ENCODE measurements around the gene B9D1.

B9D1 gene

GRCh38 chr17:19305761-19306159 is 56.8 kb downstream of the B9D1 start:
- no peaks in the 10 kb centered on the region for H3K27me3 ChIP-seq (ENCODE audit: low read depth, low read length)
- H3K4me3 ChIP-seq (ENCODE audit: low read length) = no peak overlapping the region
- no peak for TF ChIP-seq EZH2phosphoT487 (IDR thresholded peaks at IDR 0.05; ENCODE audit: low read depth)
- TF ChIP-seq CTCF (IDR thresholded peaks at IDR 0.05; ENCODE audit: low read depth, low read length) = no peak
- no peaks in the 10 kb centered on the region for H3K79me2 ChIP-seq (ENCODE audit: low read length)
- H3K36me3 ChIP-seq (replicated peaks; ENCODE audit: low read depth, low read length) = no peaks in the 10 kb centered on the region
- H2AFZ ChIP-seq (ENCODE audit: low read depth, low read length) = no peak overlapping the region
- peaks cover 24% of the 10 kb centered on the region for H3K4me1 ChIP-seq (ENCODE audit: low read length)
- no peaks in the 10 kb centered on the region for H3K9me3 ChIP-seq (ENCODE audit: insufficient read depth, low read length)
- no peak overlapping the region for H3K9ac ChIP-seq (ENCODE audit: low read length)
- no peak overlapping the region for H3K27ac ChIP-seq (ENCODE audit: low read length)
- H4K20me1 ChIP-seq (ENCODE audit: insufficient read depth, low read length) = peaks cover 39% of the 10 kb centered on the region
- H3K4me2 ChIP-seq (ENCODE audit: low read length) = peak overlapping the region; percentile 17; the same call in 1 of the 2 replicates

GRCh38 chr17:19305256-19305655 is 57.3 kb downstream of the B9D1 start:
- Histone ChIP-seq H3K36me3 (replicated peaks; ENCODE audit: low read depth, low read length) (no peaks in the 10 kb centered on the region), H3K79me2 (ENCODE audit: low read length) (no peaks in the 10 kb centered on the region), H3K9me3 (ENCODE audit: insufficient read depth, low read length) (no peaks in the 10 kb centered on the region), H3K4me1 (ENCODE audit: low read length) (peaks cover 24% of the 10 kb centered on the region), H3K9ac (ENCODE audit: low read length) (no peak overlapping the region), H3K27ac (ENCODE audit: low read length) (no peak overlapping the region), H4K20me1 (ENCODE audit: insufficient read depth, low read length) (peaks cover 39% of the 10 kb centered on the region), H3K27me3 (ENCODE audit: low read depth, low read length) (no peaks in the 10 kb centered on the region), H2AFZ (ENCODE audit: low read depth, low read length) (no peak overlapping the region), H3K4me3 (ENCODE audit: low read length) (no peak overlapping the region), H3K4me2 (ENCODE audit: low read length) (no peak overlapping the region)
- TF ChIP-seq CTCF (IDR thresholded peaks at IDR 0.05; ENCODE audit: low read depth, low read length) (no peak), EZH2phosphoT487 (IDR thresholded peaks at IDR 0.05; ENCODE audit: low read depth) (no peak)

GRCh38 chr17:19304751-19305150 is 57.8 kb downstream of the B9D1 start:
- H3K36me3 ChIP-seq (replicated peaks; ENCODE audit: low read depth, low read length) = no peaks in the 10 kb centered on the region
- H4K20me1 ChIP-seq (ENCODE audit: insufficient read depth, low read length) = peaks cover 39% of the 10 kb centered on the region
- H3K79me2 ChIP-seq (ENCODE audit: low read length) = no peaks in the 10 kb centered on the region
- no peak overlapping the region for H3K4me3 ChIP-seq (ENCODE audit: low read length)
- no peak overlapping the region for H2AFZ ChIP-seq (ENCODE audit: low read depth, low read length)
- no peak overlapping the region for H3K4me2 ChIP-seq (ENCODE audit: low read length)
- H3K27me3 ChIP-seq (ENCODE audit: low read depth, low read length) = no peaks in the 10 kb centered on the region
- no peak overlapping the region for H3K9ac ChIP-seq (ENCODE audit: low read length)
- H3K9me3 ChIP-seq (ENCODE audit: insufficient read depth, low read length) = no peaks in the 10 kb centered on the region
- TF ChIP-seq CTCF (IDR thresholded peaks at IDR 0.05; ENCODE audit: low read depth, low read length) (no peak), EZH2phosphoT487 (IDR thresholded peaks at IDR 0.05; ENCODE audit: low read depth) (no peak)
- no peak overlapping the region for H3K27ac ChIP-seq (ENCODE audit: low read length)
- peaks cover 24% of the 10 kb centered on the region for H3K4me1 ChIP-seq (ENCODE audit: low read length)

GRCh38 chr17:19304209-19304608 is 58.3 kb downstream of the B9D1 start:
- no peak overlapping the region for H3K4me2 ChIP-seq (ENCODE audit: low read length)
- no peak overlapping the region for H3K9ac ChIP-seq (ENCODE audit: low read length)
- H3K36me3 ChIP-seq (replicated peaks; ENCODE audit: low read depth, low read length) = no peaks in the 10 kb centered on the region
- H3K4me1 ChIP-seq (ENCODE audit: low read length) = peaks cover 24% of the 10 kb centered on the region
- H2AFZ ChIP-seq (ENCODE audit: low read depth, low read length) = no peak overlapping the region
- no peaks in the 10 kb centered on the region for H3K9me3 ChIP-seq (ENCODE audit: insufficient read depth, low read length)
- TF ChIP-seq EZH2phosphoT487 (IDR thresholded peaks at IDR 0.05; ENCODE audit: low read depth) = no peak
- no peak for TF ChIP-seq CTCF (IDR thresholded peaks at IDR 0.05; ENCODE audit: low read depth, low read length)
- no peaks in the 10 kb centered on the region for H3K27me3 ChIP-seq (ENCODE audit: low read depth, low read length)
- no peaks in the 10 kb centered on the region for H3K79me2 ChIP-seq (ENCODE audit: low read length)
- no peak overlapping the region for H3K27ac ChIP-seq (ENCODE audit: low read length)
- no peak overlapping the region for H3K4me3 ChIP-seq (ENCODE audit: low read length)
- peaks cover 39% of the 10 kb centered on the region for H4K20me1 ChIP-seq (ENCODE audit: insufficient read depth, low read length)

Data from OCI-LY3 (cell line).